ENCODE measurements around the gene SRPRA. TPM values are rescaled to one million over a fixed set of nuclear protein-coding genes. Genes with fewer than 3 reads are reported as not detected.

Gene SRPRA
- total and polyA plus RNA-seq, 9 donors: 45.3 to 115 (median 86.0) TPM

GRCh38 chr11:126268361-126268707 is 361 bp downstream of the SRPRA start:
- H3K36me3 ChIP-seq: no peaks in the 10 kb centered on the region
- H3K27me3 ChIP-seq: no peaks in the 10 kb centered on the region
- peak overlapping the region; percentile 82 for H3K4me3 ChIP-seq
- intact Hi-C loops (cut with DNase I): loop anchor here in 2 of 4 donors (5.0 kb wide), 1 partner anchor 56 kb away; the partner anchor contains the start of genes FAM118B (in 2 of the 2) and RPUSD4 (in 2 of the 2)
- H3K27ac ChIP-seq: peak overlapping the region in 1 of 2 donors; percentile 58
- 0 to 1% (median 0%) methylated on average over 23 of the region's 23 CpGs for WGBS, 3 donors
- no peaks in the 10 kb centered on the region for H3K9me3 ChIP-seq
- peaks cover 5% of the 10 kb centered on the region for H3K4me1 ChIP-seq (ENCODE audit: insufficient read depth)
- TF ChIP-seq POLR2A (IDR thresholded peaks at IDR 0.05): no peak
- TF ChIP-seq, protein P1, sequence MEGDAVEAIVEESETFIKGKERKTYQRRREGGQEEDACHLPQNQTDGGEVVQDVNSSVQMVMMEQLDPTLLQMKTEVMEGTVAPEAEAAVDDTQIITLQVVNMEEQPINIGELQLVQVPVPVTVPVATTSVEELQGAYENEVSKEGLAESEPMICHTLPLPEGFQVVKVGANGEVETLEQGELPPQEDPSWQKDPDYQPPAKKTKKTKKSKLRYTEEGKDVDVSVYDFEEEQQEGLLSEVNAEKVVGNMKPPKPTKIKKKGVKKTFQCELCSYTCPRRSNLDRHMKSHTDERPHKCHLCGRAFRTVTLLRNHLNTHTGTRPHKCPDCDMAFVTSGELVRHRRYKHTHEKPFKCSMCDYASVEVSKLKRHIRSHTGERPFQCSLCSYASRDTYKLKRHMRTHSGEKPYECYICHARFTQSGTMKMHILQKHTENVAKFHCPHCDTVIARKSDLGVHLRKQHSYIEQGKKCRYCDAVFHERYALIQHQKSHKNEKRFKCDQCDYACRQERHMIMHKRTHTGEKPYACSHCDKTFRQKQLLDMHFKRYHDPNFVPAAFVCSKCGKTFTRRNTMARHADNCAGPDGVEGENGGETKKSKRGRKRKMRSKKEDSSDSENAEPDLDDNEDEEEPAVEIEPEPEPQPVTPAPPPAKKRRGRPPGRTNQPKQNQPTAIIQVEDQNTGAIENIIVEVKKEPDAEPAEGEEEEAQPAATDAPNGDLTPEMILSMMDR (IDR thresholded peaks at IDR 0.05): no peak
- TF ChIP-seq EP300 (IDR thresholded peaks at IDR 0.05): no peak
- no peak for DNase-seq

DNA sequence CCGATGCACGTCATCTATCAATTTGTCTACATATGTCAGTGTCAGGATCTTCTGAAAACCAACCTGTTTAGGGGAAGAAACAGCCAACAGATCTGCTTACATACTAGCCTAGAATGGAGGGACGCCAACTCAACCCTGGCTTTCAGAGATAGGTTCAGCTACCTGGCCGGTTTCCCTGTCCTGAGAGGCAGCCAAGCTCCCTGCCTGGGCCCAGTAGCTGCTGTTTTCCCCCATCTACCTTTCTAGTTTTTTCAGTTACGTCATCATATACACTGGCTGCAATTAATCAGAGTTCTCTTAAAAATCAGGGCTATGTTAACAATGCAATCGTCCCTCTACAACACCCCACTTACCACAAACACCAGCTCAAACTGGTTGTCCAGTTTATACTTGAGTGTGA is 1.0 kb downstream of the SRPRA start:
- H3K9me3 ChIP-seq: no peaks in the 10 kb centered on the region
- peaks cover 5% of the 10 kb centered on the region for H3K4me1 ChIP-seq (ENCODE audit: insufficient read depth)
- intact Hi-C loops (cut with DNase I): loop anchor here in 2 of 4 donors (5.0 kb wide), 1 partner anchor 55 kb away; the partner anchor contains the start of genes FAM118B (in 2 of the 2) and RPUSD4 (in 2 of the 2)
- no peak for DNase-seq
- TF ChIP-seq, protein P1 (IDR thresholded peaks at IDR 0.05): no peak
- TF ChIP-seq EP300 (IDR thresholded peaks at IDR 0.05): no peak
- TF ChIP-seq POLR2A (IDR thresholded peaks at IDR 0.05): no peak
- no peaks in the 10 kb centered on the region for H3K27me3 ChIP-seq
- H3K27ac ChIP-seq: peak overlapping the region; percentile 1 to 4
- H3K4me3 ChIP-seq: peak overlapping the region; percentile 82
- no peaks in the 10 kb centered on the region for H3K36me3 ChIP-seq
- 55 to 69% (median 62%) methylated on average over 6 of the region's 6 CpGs for WGBS, 3 donors

GRCh38 chr11:126265811-126266210 is 2.9 kb downstream of the SRPRA start:
- Histone ChIP-seq H3K4me3 (no peak overlapping the region), H3K4me1 (ENCODE audit: insufficient read depth) (peaks cover 5% of the 10 kb centered on the region), H3K9me3 (no peaks in the 10 kb centered on the region), H3K27ac (no peak overlapping the region), H3K27me3 (no peaks in the 10 kb centered on the region), H3K36me3 (no peaks in the 10 kb centered on the region)
- no peak for DNase-seq
- 74 to 78% (median 77%) methylated on average over 8 of the region's 8 CpGs for WGBS, 3 donors
- intact Hi-C loops (cut with DNase I): loop anchor here in 2 of 4 donors (5.0 kb wide), 1 partner anchor 54 kb away; the partner anchor contains the start of genes FAM118B (in 2 of the 2) and RPUSD4 (in 2 of the 2)
- TF ChIP-seq POLR2A (IDR thresholded peaks at IDR 0.05) (no peak), EP300 (IDR thresholded peaks at IDR 0.05) (no peak)
- TF ChIP-seq, protein P1 (IDR thresholded peaks at IDR 0.05): no peak

- no peak overlapping the region for H3K27ac ChIP-seq
- H3K4me3 ChIP-seq: no peak overlapping the region
- H3K4me1 ChIP-seq (ENCODE audit: insufficient read depth): peaks cover 3% of the 10 kb centered on the region
- TF ChIP-seq POLR2A (IDR thresholded peaks at IDR 0.05): no peak
- TF ChIP-seq EP300 (IDR thresholded peaks at IDR 0.05): no peak
- TF ChIP-seq, protein P1 (IDR thresholded peaks at IDR 0.05): no peak
- intact Hi-C loops (cut with DNase I): no loop called here
- H3K27me3 ChIP-seq: no peaks in the 10 kb centered on the region
- H3K36me3 ChIP-seq: no peaks in the 10 kb centered on the region
- H3K9me3 ChIP-seq: no peaks in the 10 kb centered on the region
- WGBS, 3 donors: 76 to 86% (median 81%) methylated on average over 6 of the region's 6 CpGs
- DNase-seq: no peak
These were observed 5.2 kb downstream of the SRPRA start for GRCh38 chr11:126263489-126263888.
